Activated CD4-positive, alpha-beta T cell treated with anti-CD3 and anti-CD28 coated beads for 24 hours (primary cell): ENCODE data around the gene TJP3.
"Not testable (repeated sequence)": the region's sequence is repeated elsewhere in the genome, so short reads cannot be mapped to it uniquely, and the experiment has no call there.

Experiments used
- DNase-seq, 2 donors: peaks; one replicate each; pipeline ENCODE4 v3.0.0-alpha.2; 2020; ENCODE audit warnings: low read depth in 2 of 2

Gene TJP3

DNA sequence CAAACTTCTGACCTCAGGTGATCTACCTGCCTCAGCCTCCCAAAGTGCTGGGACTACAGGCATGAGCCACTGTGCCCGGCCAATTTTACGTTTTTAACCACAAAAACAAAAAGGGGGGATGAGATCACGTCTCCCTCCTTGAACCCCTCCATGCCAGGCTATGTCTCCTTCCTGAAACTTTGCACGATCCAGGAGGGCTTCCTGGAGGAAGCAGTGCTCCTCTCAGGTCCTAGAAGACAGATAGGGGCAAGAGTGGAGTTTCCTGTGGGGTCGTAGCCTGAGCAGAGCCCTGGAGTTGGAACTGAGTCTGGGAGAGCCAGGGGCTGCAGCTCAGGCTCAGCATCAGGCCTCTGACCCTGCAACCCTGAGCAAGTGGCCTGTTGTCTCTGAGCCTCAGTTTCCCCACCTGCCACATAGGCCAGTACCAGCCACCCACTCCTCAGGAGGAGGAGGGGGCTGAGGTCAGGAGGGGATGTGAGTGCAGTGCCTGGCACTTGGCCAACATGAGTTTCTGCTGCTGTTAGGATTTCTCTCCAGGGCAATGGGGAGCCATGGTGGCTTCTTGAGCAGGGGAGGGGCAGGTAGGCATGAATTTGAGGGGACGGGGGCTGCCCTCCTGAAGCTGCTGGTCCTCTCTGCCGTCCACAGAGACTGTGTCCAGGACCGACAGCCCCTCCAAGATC is 37.3 kb downstream of the TJP3 start:
- DNase-seq = no peak

GRCh38 chr19:3746371-3747056 is 38.3 kb downstream of the TJP3 start:
- no peak for DNase-seq

DNA sequence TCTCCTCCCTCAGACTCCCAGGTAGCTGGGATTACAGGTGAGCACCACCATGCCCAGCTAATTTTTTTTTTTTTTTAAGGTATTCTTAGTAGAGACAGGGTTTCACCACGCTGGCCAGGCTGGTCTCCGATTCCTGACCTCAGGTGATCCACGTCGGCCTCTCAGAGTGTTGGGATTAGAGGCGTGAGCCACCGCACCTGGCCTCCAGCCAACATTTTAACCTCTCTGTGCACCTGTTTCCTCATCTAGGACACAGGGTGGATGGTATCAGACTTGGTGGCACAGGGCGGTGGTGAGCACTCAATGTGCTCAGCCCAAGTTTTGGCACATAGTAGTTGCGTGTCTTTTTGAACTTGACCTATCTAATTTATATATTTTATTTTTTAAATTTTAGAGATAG is 40.8 kb downstream of the TJP3 start:
- no peak for DNase-seq

GRCh38 chr19:3750211-3750610 is 42.0 kb downstream of the TJP3 start:
- no peak for DNase-seq

DNA sequence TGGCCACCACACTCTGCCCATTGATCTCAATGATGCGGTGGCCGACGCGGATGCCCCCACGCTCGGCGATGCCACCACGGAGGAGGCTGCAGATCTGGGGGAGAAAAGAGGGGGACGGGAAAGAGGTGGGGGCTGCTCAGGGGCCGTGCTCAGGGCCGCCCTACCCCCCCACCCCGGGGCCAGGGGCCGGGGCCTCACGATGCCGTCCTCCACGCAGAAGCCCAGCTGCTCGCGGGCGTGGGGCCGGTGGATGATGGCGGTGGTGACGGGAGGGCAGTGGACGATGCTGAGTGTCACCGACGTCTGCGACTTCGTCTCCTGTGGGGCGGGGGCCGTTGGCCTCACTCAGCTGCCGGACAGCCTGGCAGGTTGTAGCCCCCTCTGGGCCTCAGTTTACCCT is 43.1 kb downstream of the TJP3 start:
- DNase-seq = no peak

GRCh38 chr19:3752492-3752891 is 44.3 kb downstream of the TJP3 start:
- no peak for DNase-seq

DNA sequence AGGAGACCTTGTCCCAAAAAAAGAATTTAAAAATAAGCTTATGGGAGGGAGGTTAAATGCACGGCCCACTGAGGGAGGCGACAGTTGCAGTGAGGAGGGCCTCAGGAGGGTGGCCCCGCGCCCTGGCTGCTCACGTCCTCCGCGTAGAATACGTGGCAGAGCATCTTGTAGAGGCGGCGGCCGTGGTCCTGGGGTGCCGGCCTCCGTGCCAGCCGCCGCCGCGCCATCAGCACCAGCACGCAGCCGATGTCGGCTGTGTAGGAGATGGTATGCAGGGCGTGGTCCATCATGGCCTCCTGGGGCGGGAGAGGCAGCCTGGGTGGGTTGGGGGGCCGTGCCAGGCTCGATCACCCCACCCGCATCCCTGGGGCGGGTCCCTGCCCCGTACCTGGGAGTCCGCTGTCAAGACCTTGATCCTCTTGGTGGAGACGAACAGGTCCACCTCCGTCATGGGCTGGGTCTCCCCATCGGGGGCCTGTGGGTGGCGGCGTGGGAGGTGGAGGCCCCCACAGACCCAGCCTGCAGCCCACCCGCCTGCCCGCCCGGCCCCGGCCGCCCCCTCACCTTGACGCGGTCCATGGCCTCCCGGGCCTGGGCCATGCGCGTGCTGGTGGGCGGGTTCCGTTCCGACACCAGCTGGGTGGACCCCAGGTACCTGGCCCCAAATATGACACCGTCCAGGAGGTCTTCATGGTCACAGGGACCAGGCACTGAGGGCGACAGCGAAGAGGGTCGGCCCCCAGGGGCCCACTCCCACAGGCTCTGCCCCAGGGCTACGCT is 45.6 kb downstream of the TJP3 start:
- DNase-seq = no peak

- DNase-seq = not testable (repeated sequence)
Measured at GRCh38 chr19:3757705-3758104, 49.5 kb downstream of the TJP3 start.

- DNase-seq = not testable (repeated sequence)
Measured at GRCh38 chr19:3758297-3758696, 50.1 kb downstream of the TJP3 start.

DNA sequence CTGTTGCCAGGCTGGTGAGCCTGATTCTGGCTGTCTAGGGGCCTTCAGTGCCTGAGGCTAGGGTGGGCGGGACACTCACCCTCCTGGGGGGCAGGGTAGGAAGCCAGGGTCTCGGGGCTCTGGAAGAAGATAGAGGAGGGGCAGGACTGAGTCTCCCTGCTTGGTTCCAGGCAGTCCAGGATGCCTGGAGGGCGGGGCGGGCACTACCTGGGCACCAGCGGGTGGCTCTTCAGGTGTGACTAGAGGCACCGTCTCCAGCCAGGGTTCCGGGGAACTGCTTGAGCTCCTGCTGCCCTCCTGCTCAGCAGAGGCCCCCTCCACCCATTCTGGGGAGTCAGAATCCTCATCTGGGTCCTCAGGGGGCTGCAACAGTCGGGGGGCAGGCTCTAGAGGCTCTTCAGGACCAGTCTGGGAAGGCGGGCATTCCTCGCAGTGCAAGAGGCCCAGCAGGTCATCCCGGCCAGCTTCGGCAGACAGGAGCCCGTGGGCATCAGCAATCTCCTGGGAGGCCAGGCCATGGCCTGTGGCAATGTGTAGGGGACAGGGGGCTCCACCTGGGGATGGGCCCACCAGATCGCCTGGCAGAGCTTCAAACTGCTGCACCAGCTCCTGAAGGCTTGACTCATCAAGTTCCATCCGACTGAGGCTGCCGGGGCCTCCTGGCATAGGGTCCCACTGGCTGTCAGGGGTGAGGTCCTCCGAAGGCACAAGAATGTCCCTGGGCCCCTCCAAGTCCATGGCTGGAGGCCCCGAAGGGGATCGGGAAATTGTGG is 51.5 kb downstream of the TJP3 start:
- no peak for DNase-seq

GRCh38 chr19:3760871-3761361 is 52.7 kb downstream of the TJP3 start:
- no peak for DNase-seq

GRCh38 chr19:3761382-3762129 is 53.4 kb downstream of the TJP3 start, which contains the start of gene APBA3:
Gene APBA3 (minus strand): TSS chr19:3761692. CDS start chr19:3760264, 1,428 bp downstream.
- DNase-seq = peak; percentile 96 to 97

- no peak for DNase-seq
Measured at GRCh38 chr19:3762130-3762473, 53.9 kb downstream of the TJP3 start.

DNA sequence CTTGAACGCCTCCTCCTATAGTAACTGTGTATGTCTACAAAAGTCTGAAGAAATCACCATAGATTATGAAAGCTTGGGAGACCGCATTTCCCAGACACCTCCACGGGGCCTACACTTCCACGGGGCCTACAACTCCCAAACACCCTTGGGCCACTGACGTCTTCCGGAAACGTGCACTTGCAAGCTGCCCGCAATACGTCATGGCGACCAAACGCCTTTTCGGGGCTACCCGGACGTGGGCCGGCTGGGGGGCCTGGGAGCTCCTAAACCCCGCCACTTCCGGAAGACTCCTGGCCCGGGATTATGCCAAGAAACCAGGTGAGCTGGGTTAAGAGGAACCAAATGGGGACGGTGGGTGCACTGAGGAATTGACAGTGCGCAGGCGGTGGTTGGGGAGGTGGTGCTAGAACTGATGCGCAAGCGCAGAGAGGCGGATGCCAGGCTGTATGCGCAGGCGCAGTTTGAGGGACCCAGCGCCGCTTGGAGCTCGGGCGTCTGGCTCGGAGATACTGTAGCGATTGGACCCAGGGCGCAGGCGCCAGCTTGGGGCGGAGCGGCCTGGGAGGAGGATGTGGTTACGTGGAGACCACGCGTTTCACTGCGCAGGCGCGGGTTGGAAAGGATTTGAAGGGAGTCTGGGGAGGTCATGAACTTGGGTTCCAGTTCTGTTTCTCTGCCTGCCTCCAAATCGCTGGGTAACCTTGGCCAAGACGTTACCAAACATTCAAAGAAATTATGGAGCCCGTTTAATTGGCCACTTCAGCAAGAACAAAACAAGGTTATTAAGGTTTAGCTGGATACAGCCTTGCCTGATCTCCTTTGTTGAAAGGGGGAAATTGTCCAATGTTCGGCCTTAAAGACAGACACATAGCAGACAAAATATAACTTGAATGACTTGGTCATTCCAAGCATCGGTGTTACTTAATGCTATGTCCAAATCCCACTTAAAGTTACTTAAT is 54.6 kb downstream of the TJP3 start, which contains the start of gene MRPL54:
Gene MRPL54, plus strand, starts transcription at position 182 of the 959 bp plus-strand sequence. Its CDS starts 19 bp downstream, at position 201.
- DNase-seq = peak; percentile 98 to 99

DNA sequence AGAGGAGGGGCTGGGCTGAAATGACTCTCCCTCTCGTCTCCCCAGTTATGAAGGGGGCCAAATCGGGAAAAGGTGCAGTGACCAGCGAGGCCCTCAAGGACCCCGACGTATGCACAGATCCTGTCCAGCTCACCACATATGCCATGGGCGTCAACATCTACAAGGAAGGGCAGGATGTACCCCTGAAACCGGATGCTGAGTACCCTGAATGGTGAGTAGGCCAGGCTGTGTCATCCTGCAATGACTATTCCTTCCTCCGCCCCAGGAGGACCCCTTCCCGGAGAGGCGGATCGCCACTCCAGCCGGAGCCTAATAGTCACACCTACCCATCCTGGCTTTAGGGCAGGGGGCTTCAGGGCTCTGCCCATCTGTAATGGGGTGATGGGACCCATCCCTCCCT is 56.9 kb downstream of the TJP3 start:
- no peak for DNase-seq

- DNase-seq = not testable (repeated sequence)
Measured at GRCh38 chr19:3765757-3766156, 57.6 kb downstream of the TJP3 start.

GRCh38 chr19:3766520-3766919 is 58.3 kb downstream of the TJP3 start:
- DNase-seq = no peak

DNA sequence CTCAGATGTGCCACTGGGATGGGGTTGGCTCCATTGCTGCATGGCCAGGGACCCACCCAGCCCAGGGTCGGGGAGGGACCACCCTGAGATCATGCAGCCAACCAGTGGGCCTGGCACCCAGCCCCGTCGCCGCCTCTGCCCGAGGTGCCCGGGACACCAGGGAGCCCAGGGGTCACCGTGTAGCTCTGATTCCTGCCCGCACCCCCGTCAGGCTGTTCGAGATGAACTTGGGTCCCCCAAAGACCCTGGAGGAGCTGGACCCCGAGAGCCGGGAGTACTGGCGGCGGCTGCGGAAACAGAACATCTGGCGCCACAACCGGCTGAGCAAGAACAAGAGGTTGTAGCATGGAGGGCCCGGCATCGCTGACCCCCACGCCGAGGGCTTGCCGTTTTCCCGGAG is 58.9 kb downstream of the TJP3 start:
- no peak for DNase-seq

GRCh38 chr19:3768015-3768747 is 60.0 kb downstream of the TJP3 start:
- no peak for DNase-seq
